ENCODE results near the gene MPC2.

DNA sequence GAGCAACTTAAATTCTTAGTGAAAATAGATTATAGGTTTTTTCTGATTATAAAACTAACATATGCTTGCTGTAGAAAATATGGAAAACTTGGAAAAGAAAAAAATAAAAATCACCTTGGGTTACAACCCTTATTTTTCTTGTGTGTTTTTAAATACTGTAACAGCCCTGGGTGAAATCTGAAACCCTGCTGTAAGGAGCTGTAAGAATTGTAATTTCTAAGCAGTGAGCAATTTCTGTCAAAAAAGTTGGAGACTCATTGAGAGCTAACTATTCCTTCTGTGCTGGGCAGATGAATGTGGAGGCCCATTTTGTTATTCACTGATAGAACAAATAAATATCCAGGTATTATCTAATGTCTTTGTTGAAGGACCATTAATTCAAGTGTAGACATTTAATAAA is 65.5 kb downstream of the MPC2 start:
- TF ChIP-seq, protein P1, sequence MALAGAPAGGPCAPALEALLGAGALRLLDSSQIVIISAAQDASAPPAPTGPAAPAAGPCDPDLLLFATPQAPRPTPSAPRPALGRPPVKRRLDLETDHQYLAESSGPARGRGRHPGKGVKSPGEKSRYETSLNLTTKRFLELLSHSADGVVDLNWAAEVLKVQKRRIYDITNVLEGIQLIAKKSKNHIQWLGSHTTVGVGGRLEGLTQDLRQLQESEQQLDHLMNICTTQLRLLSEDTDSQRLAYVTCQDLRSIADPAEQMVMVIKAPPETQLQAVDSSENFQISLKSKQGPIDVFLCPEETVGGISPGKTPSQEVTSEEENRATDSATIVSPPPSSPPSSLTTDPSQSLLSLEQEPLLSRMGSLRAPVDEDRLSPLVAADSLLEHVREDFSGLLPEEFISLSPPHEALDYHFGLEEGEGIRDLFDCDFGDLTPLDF (CRISPR knock-in tag; IDR thresholded peaks at IDR 0.05) = no peak
- no peak for TF ChIP-seq GABPB1 (CRISPR knock-in tag; IDR thresholded peaks at IDR 0.05)
- TF ChIP-seq, protein P2, sequence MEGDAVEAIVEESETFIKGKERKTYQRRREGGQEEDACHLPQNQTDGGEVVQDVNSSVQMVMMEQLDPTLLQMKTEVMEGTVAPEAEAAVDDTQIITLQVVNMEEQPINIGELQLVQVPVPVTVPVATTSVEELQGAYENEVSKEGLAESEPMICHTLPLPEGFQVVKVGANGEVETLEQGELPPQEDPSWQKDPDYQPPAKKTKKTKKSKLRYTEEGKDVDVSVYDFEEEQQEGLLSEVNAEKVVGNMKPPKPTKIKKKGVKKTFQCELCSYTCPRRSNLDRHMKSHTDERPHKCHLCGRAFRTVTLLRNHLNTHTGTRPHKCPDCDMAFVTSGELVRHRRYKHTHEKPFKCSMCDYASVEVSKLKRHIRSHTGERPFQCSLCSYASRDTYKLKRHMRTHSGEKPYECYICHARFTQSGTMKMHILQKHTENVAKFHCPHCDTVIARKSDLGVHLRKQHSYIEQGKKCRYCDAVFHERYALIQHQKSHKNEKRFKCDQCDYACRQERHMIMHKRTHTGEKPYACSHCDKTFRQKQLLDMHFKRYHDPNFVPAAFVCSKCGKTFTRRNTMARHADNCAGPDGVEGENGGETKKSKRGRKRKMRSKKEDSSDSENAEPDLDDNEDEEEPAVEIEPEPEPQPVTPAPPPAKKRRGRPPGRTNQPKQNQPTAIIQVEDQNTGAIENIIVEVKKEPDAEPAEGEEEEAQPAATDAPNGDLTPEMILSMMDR (IDR thresholded peaks at IDR 0.05) = no peak
- TF ChIP-seq JUN (CRISPR knock-in tag; IDR thresholded peaks at IDR 0.05) = no peak
- no peak for TF ChIP-seq ZNF532 (CRISPR knock-in tag; IDR thresholded peaks at IDR 0.05; ENCODE audit: borderline replicate concordance)
- TF ChIP-seq, protein P3, sequence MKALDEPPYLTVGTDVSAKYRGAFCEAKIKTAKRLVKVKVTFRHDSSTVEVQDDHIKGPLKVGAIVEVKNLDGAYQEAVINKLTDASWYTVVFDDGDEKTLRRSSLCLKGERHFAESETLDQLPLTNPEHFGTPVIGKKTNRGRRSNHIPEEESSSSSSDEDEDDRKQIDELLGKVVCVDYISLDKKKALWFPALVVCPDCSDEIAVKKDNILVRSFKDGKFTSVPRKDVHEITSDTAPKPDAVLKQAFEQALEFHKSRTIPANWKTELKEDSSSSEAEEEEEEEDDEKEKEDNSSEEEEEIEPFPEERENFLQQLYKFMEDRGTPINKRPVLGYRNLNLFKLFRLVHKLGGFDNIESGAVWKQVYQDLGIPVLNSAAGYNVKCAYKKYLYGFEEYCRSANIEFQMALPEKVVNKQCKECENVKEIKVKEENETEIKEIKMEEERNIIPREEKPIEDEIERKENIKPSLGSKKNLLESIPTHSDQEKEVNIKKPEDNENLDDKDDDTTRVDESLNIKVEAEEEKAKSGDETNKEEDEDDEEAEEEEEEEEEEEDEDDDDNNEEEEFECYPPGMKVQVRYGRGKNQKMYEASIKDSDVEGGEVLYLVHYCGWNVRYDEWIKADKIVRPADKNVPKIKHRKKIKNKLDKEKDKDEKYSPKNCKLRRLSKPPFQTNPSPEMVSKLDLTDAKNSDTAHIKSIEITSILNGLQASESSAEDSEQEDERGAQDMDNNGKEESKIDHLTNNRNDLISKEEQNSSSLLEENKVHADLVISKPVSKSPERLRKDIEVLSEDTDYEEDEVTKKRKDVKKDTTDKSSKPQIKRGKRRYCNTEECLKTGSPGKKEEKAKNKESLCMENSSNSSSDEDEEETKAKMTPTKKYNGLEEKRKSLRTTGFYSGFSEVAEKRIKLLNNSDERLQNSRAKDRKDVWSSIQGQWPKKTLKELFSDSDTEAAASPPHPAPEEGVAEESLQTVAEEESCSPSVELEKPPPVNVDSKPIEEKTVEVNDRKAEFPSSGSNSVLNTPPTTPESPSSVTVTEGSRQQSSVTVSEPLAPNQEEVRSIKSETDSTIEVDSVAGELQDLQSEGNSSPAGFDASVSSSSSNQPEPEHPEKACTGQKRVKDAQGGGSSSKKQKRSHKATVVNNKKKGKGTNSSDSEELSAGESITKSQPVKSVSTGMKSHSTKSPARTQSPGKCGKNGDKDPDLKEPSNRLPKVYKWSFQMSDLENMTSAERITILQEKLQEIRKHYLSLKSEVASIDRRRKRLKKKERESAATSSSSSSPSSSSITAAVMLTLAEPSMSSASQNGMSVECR (CRISPR knock-in tag; IDR thresholded peaks at IDR 0.05; ENCODE audit: borderline replicate concordance) = no peak
- no peak for TF ChIP-seq ZNF263 (CRISPR knock-in tag; IDR thresholded peaks at IDR 0.05; ENCODE audit: low read depth)
- no peak for TF ChIP-seq CREM (CRISPR knock-in tag; IDR thresholded peaks at IDR 0.05)
- TF ChIP-seq NFATC4 (CRISPR knock-in tag; IDR thresholded peaks at IDR 0.05) = no peak
- no peak for TF ChIP-seq SP1 (CRISPR knock-in tag; conservative IDR thresholded peaks at IDR 0.05)
- TF ChIP-seq, protein P4, sequence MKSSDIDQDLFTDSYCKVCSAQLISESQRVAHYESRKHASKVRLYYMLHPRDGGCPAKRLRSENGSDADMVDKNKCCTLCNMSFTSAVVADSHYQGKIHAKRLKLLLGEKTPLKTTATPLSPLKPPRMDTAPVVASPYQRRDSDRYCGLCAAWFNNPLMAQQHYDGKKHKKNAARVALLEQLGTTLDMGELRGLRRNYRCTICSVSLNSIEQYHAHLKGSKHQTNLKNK (CRISPR knock-in tag; IDR thresholded peaks at IDR 0.05) = no peak
- TF ChIP-seq TEAD4 (CRISPR knock-in tag; IDR thresholded peaks at IDR 0.05) = no peak
- TF ChIP-seq PRDM15 (CRISPR knock-in tag; IDR thresholded peaks at IDR 0.05) = no peak

Data from WTC11 (cell line).